Measurements from ENCODE around the gene SELENOW. TPM values are rescaled to one million over a fixed set of nuclear protein-coding genes. Genes with fewer than 3 reads are reported as not detected.

The SELENOW gene
- polyA plus RNA-seq, 1 of the 3 experiments (the other 2 are of a cell fraction): 335 TPM

DNA sequence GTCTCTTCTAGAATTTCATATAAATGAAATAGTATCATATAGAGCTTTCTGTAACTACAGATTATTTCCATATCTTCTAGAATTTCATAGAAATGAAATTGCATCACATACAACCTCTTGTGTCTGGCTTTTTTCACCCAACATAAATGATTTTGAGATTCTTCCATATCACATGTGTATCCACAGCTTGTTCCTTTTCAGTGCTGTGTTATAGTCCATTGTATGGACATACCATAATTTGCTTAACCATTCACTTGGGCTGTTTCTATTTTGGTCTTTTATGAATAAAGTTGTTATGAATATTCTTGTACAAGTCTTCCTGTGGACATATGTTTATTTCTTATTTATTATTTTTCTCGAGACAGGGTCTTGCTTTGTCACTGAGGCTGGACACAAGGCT is 14.1 kb downstream of the SELENOW start:
- CTCF ChIA-PET: interaction anchor here (0.9 kb wide), 1 partner anchor 27 kb away, joined by 4 read pairs; no protein-coding TSS in a partner anchor

DNA sequence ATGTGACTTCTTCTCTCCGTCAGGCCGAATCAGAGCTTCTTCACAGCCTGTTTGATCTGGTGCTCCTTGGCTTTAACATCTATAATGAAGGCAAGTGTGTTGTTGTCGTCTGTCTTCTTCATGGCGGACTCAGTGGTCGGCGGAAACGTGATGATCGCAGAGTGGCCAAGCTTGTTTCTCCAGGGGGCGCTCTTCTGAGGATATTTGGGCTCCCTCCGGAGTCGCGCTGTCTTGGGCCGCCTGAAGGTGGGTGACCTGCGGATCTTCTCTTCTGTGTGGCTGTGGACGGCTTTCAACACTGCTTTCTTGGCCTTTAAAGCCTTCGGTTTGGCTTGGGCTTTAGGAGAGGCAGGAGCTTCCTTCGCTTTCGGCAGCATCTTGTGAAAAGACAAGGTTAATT is 16.0 kb downstream of the SELENOW start:
- no peak for DNase-seq
- peaks cover 5% of the 10 kb centered on the region for H3F3A ChIP-seq (replicated peaks; ENCODE audit: insufficient read depth)
- no peaks in the 10 kb centered on the region for H3K36me3 ChIP-seq (replicated peaks in 1 of 2; ENCODE audit: control insufficient read depth in 1 of 2, insufficient read depth in 2 of 2, low read length in 1 of 2)
- no peaks in the 10 kb centered on the region for H3K9me3 ChIP-seq
- no peaks in the 10 kb centered on the region for H3K79me2 ChIP-seq (ENCODE audit: insufficient read depth)
- ChIA-PET POLR2A (no interaction called here), CTCF (interaction anchor here (1.3 to 1.5 kb wide), 2 partner anchors 12 to 69 kb away, joined by 3 to 4 read pairs; no protein-coding TSS in a partner anchor)
- H3K9me2 ChIP-seq: no peaks in the 10 kb centered on the region
- H3K27me3 ChIP-seq (ENCODE audit: insufficient read depth): no peaks in the 10 kb centered on the region
- no peaks in the 10 kb centered on the region for H4K20me1 ChIP-seq (ENCODE audit: insufficient read depth)
- H3K4me1 ChIP-seq (ENCODE audit: control insufficient read depth in 1 of 2, insufficient read depth in 2 of 2, low read depth in 1 of 2, low read length in 1 of 2): no peaks in the 10 kb centered on the region
- no peak overlapping the region for H2AFZ ChIP-seq (ENCODE audit: low read depth)
- TF ChIP-seq FOSL2 (IDR thresholded peaks at IDR 0.05; ENCODE audit: borderline replicate concordance, low read depth) (no peak), TAF1 (IDR thresholded peaks at IDR 0.05; ENCODE audit: borderline replicate concordance, low read depth, low read length) (no peak), ELF1 (IDR thresholded peaks at IDR 0.05) (no peak), RAD21 (IDR thresholded peaks at IDR 0.05; ENCODE audit: low read length) (no peak), NFIC (IDR thresholded peaks at IDR 0.05; ENCODE audit: borderline replicate concordance) (no peak), MEF2A (IDR thresholded peaks at IDR 0.05; ENCODE audit: borderline replicate concordance, low read depth) (no peak)
- TF ChIP-seq, protein P1, sequence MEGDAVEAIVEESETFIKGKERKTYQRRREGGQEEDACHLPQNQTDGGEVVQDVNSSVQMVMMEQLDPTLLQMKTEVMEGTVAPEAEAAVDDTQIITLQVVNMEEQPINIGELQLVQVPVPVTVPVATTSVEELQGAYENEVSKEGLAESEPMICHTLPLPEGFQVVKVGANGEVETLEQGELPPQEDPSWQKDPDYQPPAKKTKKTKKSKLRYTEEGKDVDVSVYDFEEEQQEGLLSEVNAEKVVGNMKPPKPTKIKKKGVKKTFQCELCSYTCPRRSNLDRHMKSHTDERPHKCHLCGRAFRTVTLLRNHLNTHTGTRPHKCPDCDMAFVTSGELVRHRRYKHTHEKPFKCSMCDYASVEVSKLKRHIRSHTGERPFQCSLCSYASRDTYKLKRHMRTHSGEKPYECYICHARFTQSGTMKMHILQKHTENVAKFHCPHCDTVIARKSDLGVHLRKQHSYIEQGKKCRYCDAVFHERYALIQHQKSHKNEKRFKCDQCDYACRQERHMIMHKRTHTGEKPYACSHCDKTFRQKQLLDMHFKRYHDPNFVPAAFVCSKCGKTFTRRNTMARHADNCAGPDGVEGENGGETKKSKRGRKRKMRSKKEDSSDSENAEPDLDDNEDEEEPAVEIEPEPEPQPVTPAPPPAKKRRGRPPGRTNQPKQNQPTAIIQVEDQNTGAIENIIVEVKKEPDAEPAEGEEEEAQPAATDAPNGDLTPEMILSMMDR (IDR thresholded peaks at IDR 0.05): peak; percentile 33
- H3K4me3 ChIP-seq (ENCODE audit: low read depth in 2 of 2, low read length in 1 of 2): no peak overlapping the region
- no peak overlapping the region for H3K9ac ChIP-seq
- no peak overlapping the region for H3K27ac ChIP-seq (ENCODE audit: low read depth in 2 of 2, low read length in 1 of 2)
- WGBS (ENCODE audit: low lambda C conversion rate): 79% methylated on average over 18 of the region's 18 CpGs
- H3K4me2 ChIP-seq: no peak overlapping the region

More for the DNA sequence above, 14.1 kb downstream of the SELENOW start:
- no peaks in the 10 kb centered on the region for H3K9me2 ChIP-seq
- H3K27me3 ChIP-seq (ENCODE audit: insufficient read depth): no peaks in the 10 kb centered on the region
- WGBS (ENCODE audit: low lambda C conversion rate): 75% methylated on average over 1 of the region's 1 CpG
- no peak overlapping the region for H2AFZ ChIP-seq (ENCODE audit: low read depth)
- no peaks in the 10 kb centered on the region for H4K20me1 ChIP-seq (ENCODE audit: insufficient read depth)
- POLR2A ChIA-PET: no interaction called here
- H3K27ac ChIP-seq (ENCODE audit: low read depth in 2 of 2, low read length in 1 of 2): no peak overlapping the region
- H3K36me3 ChIP-seq (replicated peaks in 1 of 2; ENCODE audit: control insufficient read depth in 1 of 2, insufficient read depth in 2 of 2, low read length in 1 of 2): no peaks in the 10 kb centered on the region
- H3K4me2 ChIP-seq: no peak overlapping the region
- H3F3A ChIP-seq (replicated peaks; ENCODE audit: insufficient read depth): peaks cover 5% of the 10 kb centered on the region
- H3K9me3 ChIP-seq: no peaks in the 10 kb centered on the region
- no peaks in the 10 kb centered on the region for H3K4me1 ChIP-seq (ENCODE audit: control insufficient read depth in 1 of 2, insufficient read depth in 2 of 2, low read depth in 1 of 2, low read length in 1 of 2)
- no peak overlapping the region for H3K9ac ChIP-seq
- DNase-seq: no peak
- TF ChIP-seq, protein P2, sequence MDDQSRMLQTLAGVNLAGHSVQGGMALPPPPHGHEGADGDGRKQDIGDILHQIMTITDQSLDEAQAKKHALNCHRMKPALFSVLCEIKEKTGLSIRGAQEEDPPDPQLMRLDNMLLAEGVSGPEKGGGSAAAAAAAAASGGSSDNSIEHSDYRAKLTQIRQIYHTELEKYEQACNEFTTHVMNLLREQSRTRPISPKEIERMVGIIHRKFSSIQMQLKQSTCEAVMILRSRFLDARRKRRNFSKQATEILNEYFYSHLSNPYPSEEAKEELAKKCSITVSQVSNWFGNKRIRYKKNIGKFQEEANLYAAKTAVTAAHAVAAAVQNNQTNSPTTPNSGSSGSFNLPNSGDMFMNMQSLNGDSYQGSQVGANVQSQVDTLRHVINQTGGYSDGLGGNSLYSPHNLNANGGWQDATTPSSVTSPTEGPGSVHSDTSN (IDR thresholded peaks at IDR 0.05): no peak
- no peak for TF ChIP-seq SMC3 (IDR thresholded peaks at IDR 0.05; ENCODE audit: low read depth, low read length)
- no peak for TF ChIP-seq FOSL2 (IDR thresholded peaks at IDR 0.05; ENCODE audit: borderline replicate concordance, low read depth)
- no peaks in the 10 kb centered on the region for H3K79me2 ChIP-seq (ENCODE audit: insufficient read depth)
- no peak overlapping the region for H3K4me3 ChIP-seq (ENCODE audit: low read depth in 2 of 2, low read length in 1 of 2)

DNA sequence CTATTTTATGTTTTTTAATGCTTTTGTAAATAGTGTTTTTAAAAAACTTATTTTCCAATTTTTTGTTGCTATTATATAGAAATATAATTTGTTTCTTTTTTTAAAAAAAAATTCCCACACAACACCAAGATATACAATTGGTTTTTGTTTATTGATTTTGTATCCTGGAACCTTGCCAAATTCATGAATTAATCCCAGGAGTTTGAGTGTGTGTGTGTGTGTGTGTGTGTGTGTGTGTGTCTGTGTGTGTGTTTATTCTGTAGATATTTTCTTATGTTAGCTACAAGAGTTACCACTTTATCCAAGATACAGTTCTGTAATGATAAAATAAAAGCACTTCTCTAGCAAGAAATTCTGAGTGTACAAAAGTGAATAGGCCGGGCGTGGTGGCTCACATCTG is 18.3 kb downstream of the SELENOW start:
- TF ChIP-seq FOXJ3 (CRISPR knock-in tag; IDR thresholded peaks at IDR 0.05) (no peak), SIN3A (IDR thresholded peaks at IDR 0.05; ENCODE audit: borderline replicate concordance, low read depth, low read length) (no peak)
- no peak overlapping the region for H3K4me3 ChIP-seq (ENCODE audit: low read depth in 2 of 2, low read length in 1 of 2)
- no peaks in the 10 kb centered on the region for H3F3A ChIP-seq (replicated peaks; ENCODE audit: insufficient read depth)
- H3K27ac ChIP-seq (ENCODE audit: low read depth in 2 of 2, low read length in 1 of 2): no peak overlapping the region
- no peaks in the 10 kb centered on the region for H3K9me2 ChIP-seq
- H2AFZ ChIP-seq (ENCODE audit: low read depth): no peak overlapping the region
- CTCF ChIA-PET: interaction anchor here (0.6 to 1.3 kb wide), 3 partner anchors 17 to 67 kb away, joined by 3 to 4 read pairs (median 3); no protein-coding TSS in a partner anchor
- H3K4me1 ChIP-seq (ENCODE audit: control insufficient read depth in 1 of 2, insufficient read depth in 2 of 2, low read depth in 1 of 2, low read length in 1 of 2): no peaks in the 10 kb centered on the region
- H3K27me3 ChIP-seq (ENCODE audit: insufficient read depth): no peaks in the 10 kb centered on the region
- H3K36me3 ChIP-seq (replicated peaks in 1 of 2; ENCODE audit: control insufficient read depth in 1 of 2, insufficient read depth in 2 of 2, low read length in 1 of 2): no peaks in the 10 kb centered on the region
- H3K9ac ChIP-seq: no peak overlapping the region
- no peaks in the 10 kb centered on the region for H3K79me2 ChIP-seq (ENCODE audit: insufficient read depth)
- POLR2A ChIA-PET: no interaction called here
- H4K20me1 ChIP-seq (ENCODE audit: insufficient read depth): no peaks in the 10 kb centered on the region
- 87% methylated on average over 2 of the region's 2 CpGs for WGBS (ENCODE audit: low lambda C conversion rate)
- no peak for DNase-seq
- H3K4me2 ChIP-seq: no peak overlapping the region
- no peaks in the 10 kb centered on the region for H3K9me3 ChIP-seq
